HG02642 (cell line): ENCODE results near the gene AQP3.
"Not testable (repeated sequence)": the region's sequence is repeated elsewhere in the genome, so short reads cannot be mapped to it uniquely, and the experiment has no call there.

Experiments used
- ATAC-seq: cut with Tn5 transposase; IDR thresholded peaks from one replicate; pipeline ENCODE4 v1.9.1; 2021; ENCODE audit warnings: mild to moderate bottlenecking; ENCODE audit not compliant: unreplicated experiment, poor library complexity

The AQP3 gene

DNA sequence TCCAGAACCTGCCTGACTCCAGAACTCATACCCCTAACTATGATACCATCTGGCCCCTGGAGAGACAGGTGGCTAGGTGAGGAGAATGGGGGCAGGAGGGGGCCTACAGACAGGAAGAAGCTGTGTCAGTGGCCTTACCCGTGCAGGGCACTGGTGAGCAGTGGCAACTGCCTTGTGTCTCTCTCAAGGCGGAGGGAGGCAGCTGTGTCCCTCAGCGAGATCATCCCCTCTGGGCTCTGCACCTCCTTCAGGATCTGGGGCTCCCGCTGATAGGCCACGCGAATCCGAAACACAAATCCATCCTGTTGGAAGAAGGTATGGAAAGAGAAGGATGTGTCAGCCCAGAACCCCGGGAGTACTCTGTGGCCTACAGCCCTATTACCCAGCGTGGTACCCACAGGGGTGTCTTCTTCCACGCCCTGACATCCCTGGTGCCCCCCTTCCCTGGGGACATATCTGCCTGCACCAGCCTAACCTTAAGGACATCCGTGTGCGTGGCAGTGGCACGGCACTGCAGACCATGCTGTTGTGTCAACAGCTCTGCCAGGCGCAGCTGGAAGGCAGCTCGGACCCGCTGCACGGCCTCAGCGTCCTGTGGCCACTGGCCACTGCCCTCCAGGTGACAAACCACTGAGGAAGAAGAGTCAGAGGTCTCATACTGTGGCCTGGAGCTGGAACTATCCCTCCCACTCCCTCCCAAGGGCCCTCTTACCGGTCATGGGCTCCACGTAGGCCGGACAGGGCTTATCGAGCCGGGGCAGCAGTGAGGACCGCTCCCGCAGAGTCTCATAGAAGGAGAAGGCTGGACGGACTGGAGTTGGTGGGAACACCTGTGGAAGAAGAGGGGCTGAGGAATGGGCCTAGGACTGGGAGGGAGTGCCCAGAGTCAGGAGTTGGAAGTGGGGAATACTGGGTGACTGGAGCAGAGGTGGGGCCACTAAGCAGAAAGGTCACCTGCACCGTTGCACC lies 18.5 kb upstream of the AQP3 start:
- no peak for ATAC-seq

- no peak for ATAC-seq
Measured at GRCh38 chr9:33465096-33465495, 17.7 kb upstream of the AQP3 start.

GRCh38 chr9:33464045-33464636 lies 16.7 kb upstream of the AQP3 start:
- ATAC-seq = no peak

- no peak for ATAC-seq
Measured at GRCh38 chr9:33463151-33463550, 15.8 kb upstream of the AQP3 start.

GRCh38 chr9:33461492-33461891 lies 14.1 kb upstream of the AQP3 start:
- no peak for ATAC-seq

GRCh38 chr9:33460854-33461253 lies 13.5 kb upstream of the AQP3 start:
- ATAC-seq = no peak

- ATAC-seq = no peak
Measured at GRCh38 chr9:33459115-33459514, 11.7 kb upstream of the AQP3 start.

- ATAC-seq = no peak
Measured at GRCh38 chr9:33458444-33458843, 11.1 kb upstream of the AQP3 start.

- ATAC-seq = no peak
Measured at GRCh38 chr9:33455945-33456344, 8.6 kb upstream of the AQP3 start.

GRCh38 chr9:33455456-33455855 lies 8.1 kb upstream of the AQP3 start:
- not testable (repeated sequence) for ATAC-seq

- not testable (repeated sequence) for ATAC-seq
Measured at GRCh38 chr9:33454661-33455026, 7.3 kb upstream of the AQP3 start.

DNA sequence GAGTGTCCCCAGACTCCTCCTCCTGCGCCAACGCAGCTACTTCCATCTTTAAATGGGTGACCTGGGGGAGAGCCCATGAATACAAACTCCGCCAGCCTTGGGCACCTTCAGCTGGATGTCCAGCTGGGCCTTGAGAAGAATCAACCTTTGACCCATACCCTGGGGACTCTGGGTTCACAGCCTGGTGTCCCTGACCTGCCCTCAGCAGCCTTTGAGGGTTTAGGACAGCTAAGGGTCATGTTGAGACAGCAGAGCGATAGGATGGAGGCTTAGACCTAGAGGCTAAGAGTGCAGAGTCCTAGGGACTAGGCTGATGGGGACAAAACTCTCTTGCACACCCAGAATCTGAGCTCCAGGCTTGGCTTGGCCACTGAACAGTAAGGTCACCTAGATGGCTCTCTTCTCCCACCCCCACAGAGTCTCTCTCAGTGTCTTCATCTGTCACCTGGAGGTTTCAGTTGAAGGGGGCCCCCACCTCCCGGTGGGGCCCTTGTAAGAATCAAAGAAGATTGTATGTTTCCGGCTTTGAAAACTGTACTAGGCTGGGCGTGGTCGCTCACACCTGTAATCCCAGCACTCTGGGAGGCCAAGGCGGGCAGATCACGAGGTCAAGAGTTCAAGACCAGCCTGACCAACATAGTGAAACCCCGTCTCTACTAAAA lies 6.7 kb upstream of the AQP3 start:
- ATAC-seq = no peak

DNA sequence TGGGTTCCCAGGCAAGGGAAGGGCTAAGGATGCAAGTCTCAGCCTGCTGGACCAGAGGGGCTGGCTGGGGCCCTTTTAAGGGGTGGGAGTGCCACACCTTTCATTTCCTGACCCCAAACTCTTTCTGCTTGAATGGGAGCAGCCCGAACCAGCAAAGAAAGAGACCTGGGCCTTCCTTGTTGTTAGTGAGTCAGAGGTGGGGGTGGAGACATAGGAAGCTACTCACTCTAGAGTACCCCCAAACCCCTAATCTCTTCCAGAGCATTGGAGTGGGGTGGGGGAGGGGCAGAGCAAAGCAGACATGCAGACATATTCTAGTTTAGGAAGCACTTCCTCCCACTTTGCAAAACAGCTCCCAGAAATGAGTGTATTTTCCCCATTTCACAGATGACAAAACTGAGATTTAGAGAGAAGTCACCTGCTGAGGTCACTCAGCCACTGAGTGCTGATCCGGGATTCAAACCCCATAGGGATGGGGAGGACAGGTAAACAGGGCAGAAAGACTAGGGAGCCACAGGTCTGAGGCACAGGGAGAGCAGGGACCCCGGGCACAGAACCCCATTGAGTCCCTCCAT lies 6.0 kb upstream of the AQP3 start:
- ATAC-seq = no peak

DNA sequence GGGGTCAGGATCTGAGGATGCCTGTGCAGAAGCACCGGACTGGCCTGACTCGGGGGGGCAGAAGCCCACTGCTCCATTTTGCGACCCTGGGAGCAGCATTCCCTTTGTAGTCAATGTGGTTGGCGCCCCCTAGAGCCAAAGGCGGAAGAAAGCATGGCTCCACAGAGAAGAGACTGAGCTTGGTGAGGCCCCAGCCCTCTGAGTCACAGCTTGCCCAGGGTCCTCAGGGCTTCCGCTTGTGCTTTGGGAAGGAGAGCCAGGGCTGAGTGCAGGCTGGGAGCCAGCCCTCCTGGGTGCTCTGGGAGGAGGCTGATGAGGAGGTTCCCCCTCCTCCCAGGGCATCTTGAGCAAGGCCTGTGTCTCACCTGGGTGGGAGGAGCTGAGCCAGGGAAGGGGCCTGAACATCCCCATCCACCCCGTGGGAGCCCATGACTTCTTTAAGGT lies 5.5 kb upstream of the AQP3 start:
- ATAC-seq = peak; percentile 37

GRCh38 chr9:33450621-33451146 lies 3.3 kb upstream of the AQP3 start:
- ATAC-seq = no peak

GRCh38 chr9:33449715-33450114 lies 2.3 kb upstream of the AQP3 start:
- ATAC-seq = no peak

- ATAC-seq = no peak
Measured at GRCh38 chr9:33447799-33448553, 583 bp upstream of the AQP3 start.

GRCh38 chr9:33446240-33446945 lies 1.0 kb downstream of the AQP3 start:
- ATAC-seq = peak; percentile 79
